A549 (cell line): ENCODE results near the gene CD8A. TPM values are rescaled to one million over a fixed set of nuclear protein-coding genes. Genes with fewer than 3 reads are reported as not detected.

Experiments used
- ATAC-seq, 2 experiments: fragments of 200-7000 bp in 1 of 2; fragments of >200 bp in 1 of 2; cut with Nextera tagmentation in 1 of 2; cut with Tn5 transposase in 1 of 2; 3 replicates each; pipeline versions ENCODE4 v1.8.0 to v1.9.1; 2018 to 2020; ENCODE audit warnings: mild to moderate bottlenecking in 1 of 2, moderate library complexity in 1 of 2
- CTCF ChIA-PET: fragments of 300-600 bp; sonication (Branson Sonifier 250); formaldehyde crosslinking; extraction: SDS; loops from one replicate; lab custom pipeline; 2021; ENCODE audit warnings: antibody characterized with exemption, inconsistent platforms; lab: Yijun Ruan, JAX
- POLR2A ChIA-PET: fragments of 350-600 bp; formaldehyde crosslinking; extraction: SDS; loops from one replicate; lab custom pipeline; 2021; ENCODE audit warnings: antibody characterized with exemption, inconsistent platforms; lab: Yijun Ruan, JAX
- DNase-seq, 2 experiments: peaks; one replicate each; pipeline versions ENCODE4 v3.0.0 to v3.0.0-alpha.2; 2011 to 2016; ENCODE audit warnings: low read depth in 1 of 2, low spot score in 1 of 2
- FAIRE-seq: peaks from 2 replicates; lab custom pipeline; 2011; peaks lifted over from hg19 to GRCh38; lab: Jason Lieb, UNC
- H3K27ac ChIP-seq, 2 experiments: fragments of >200 bp; sonication (Bioruptor Twin); formaldehyde crosslinking; 3 replicates each; pipeline ENCODE4 v1.5.1; 2016 to 2017
- H3K4me1 ChIP-seq: fragments of >200 bp; sonication (Bioruptor Twin); formaldehyde crosslinking; 3 replicates; pipeline ENCODE4 v1.6.1; 2016
- H3K4me2 ChIP-seq: fragments of >200 bp; sonication (Bioruptor Twin); formaldehyde crosslinking; 3 replicates; pipeline ENCODE4 v1.6.1; 2016
- H3K4me3 ChIP-seq: fragments of >200 bp; sonication (Bioruptor Twin); formaldehyde crosslinking; 3 replicates; pipeline ENCODE4 v1.5.1; 2016
- H3K9me3 ChIP-seq: fragments of >200 bp; sonication (Bioruptor Twin); formaldehyde crosslinking; 3 replicates; pipeline ENCODE4 v1.6.1; 2016
- CBX2 ChIP-seq: fragments of 200-600 bp; sonication (generic); IDR thresholded peaks from 2 replicates; pipeline ENCODE4 v1.6.1; 2016; ENCODE audit warnings: low read depth, mild to moderate bottlenecking, borderline replicate concordance
- CHD4 ChIP-seq: fragments of 200-600 bp; sonication (generic); IDR thresholded peaks from 2 replicates; pipeline ENCODE4 v1.6.1; 2016; ENCODE audit warnings: antibody characterized with exemption, mild to moderate bottlenecking, borderline replicate concordance
- EHF ChIP-seq: fragments of 250-450 bp; sonication (Bioruptor Pico); IDR thresholded peaks from 2 replicates; pipeline ENCODE4 v1.5.0; 2020; ENCODE audit warnings: mild to moderate bottlenecking
- EHMT2 ChIP-seq: fragments of 200-600 bp; sonication (generic); IDR thresholded peaks from 2 replicates; pipeline ENCODE4 v1.6.1; 2016; ENCODE audit warnings: antibody characterized with exemption, low read depth, mild to moderate bottlenecking, moderate library complexity
- FOSB ChIP-seq: fragments of 250-450 bp; sonication (Bioruptor Pico); IDR thresholded peaks from 2 replicates; pipeline ENCODE4 v1.5.0; 2020; ENCODE audit warnings: mild to moderate bottlenecking, moderate library complexity
- FOSL2 ChIP-seq, 2 experiments: fragments of 450-650 bp in 1 of 2; fragments of >200 bp in 1 of 2; sonication (Bioruptor Twin) in 1 of 2; formaldehyde crosslinking; IDR thresholded peaks; 2 replicates each; pipeline versions ENCODE4 v1.5.0 to v1.6.1; 2016 to 2020; ENCODE audit warnings: mild to moderate bottlenecking in 1 of 2, moderate library complexity in 1 of 2
- GATA3 ChIP-seq: IDR thresholded peaks from 2 replicates; pipeline ENCODE4 v1.6.1; 2012; ENCODE audit warnings: borderline replicate concordance
- HOXA7 ChIP-seq: fragments of 250-450 bp; sonication (Bioruptor Pico); IDR thresholded peaks from 2 replicates; pipeline ENCODE4 v1.5.0; 2020; ENCODE audit warnings: mild to moderate bottlenecking, moderate library complexity
- JUNB ChIP-seq: fragments of >200 bp; sonication (Bioruptor Twin); formaldehyde crosslinking; IDR thresholded peaks from 2 replicates; pipeline ENCODE4 v1.6.1; 2016
- NFE2L2 ChIP-seq: fragments of 150-350 bp; conservative IDR thresholded peaks from 2 replicates; pipeline ENCODE4 v1.6.1; 2014; ENCODE audit warnings: low read length
- RNF2 ChIP-seq: fragments of 200-600 bp; sonication (generic); IDR thresholded peaks from 2 replicates; pipeline ENCODE4 v1.6.1; 2016; ENCODE audit warnings: low read depth, mild to moderate bottlenecking, antibody characterized with exemption, moderate library complexity, borderline replicate concordance
- ZC3H11A ChIP-seq: fragments of 450-650 bp; IDR thresholded peaks from 2 replicates; pipeline ENCODE4 v1.6.1; 2014; ENCODE audit warnings: antibody characterized with exemption, mild to moderate bottlenecking
- WGBS: methylation state at CpG from one replicate; pipeline ENCODE4 v1.1.6; 2017; ENCODE audit errors: missing lambda C conversion rate; 5-methylcytosine and 5-hydroxymethylcytosine counted together
- polyA plus RNA-seq, 4 experiments: library from polyadenylated mRNA; depleted of rRNA in 3 of 4; stranded (reverse); fragments of >200 nt; fragmentation: RNase III in 1 of 4; extraction: RNeasy Plus Mini Kit Qiagen cat#74134 plus additional on column Dnase treatment in 1 of 4; gene quantifications; 2 replicates in 3 of 4; 3 replicates in 1 of 4; pipeline ENCODE4 v1.2.3, GENCODE V29; 2011 to 2017
- TF ChIP-seq, protein P1 (sequence below): IDR thresholded peaks from 2 replicates; pipeline ENCODE4 v1.6.1; 2012; ENCODE audit warnings: low read depth, borderline replicate concordance
- TF ChIP-seq, protein P2 (sequence below): IDR thresholded peaks from 2 replicates; pipeline ENCODE4 v1.6.1; 2012
- TF ChIP-seq, protein P3 (sequence below): IDR thresholded peaks from 2 replicates; pipeline ENCODE4 v1.6.1; 2012
- TF ChIP-seq, protein P4 (sequence below): fragments of 250-450 bp; sonication (Bioruptor Pico); IDR thresholded peaks from 2 replicates; pipeline ENCODE4 v1.5.0; 2021; ENCODE audit warnings: mild to moderate bottlenecking, moderate library complexity, borderline replicate concordance

CD8A gene
- polyA plus RNA-seq, 2 of the 4 experiments (the other 2 are of a cell fraction) = 0.10 to 0.40 TPM

DNA sequence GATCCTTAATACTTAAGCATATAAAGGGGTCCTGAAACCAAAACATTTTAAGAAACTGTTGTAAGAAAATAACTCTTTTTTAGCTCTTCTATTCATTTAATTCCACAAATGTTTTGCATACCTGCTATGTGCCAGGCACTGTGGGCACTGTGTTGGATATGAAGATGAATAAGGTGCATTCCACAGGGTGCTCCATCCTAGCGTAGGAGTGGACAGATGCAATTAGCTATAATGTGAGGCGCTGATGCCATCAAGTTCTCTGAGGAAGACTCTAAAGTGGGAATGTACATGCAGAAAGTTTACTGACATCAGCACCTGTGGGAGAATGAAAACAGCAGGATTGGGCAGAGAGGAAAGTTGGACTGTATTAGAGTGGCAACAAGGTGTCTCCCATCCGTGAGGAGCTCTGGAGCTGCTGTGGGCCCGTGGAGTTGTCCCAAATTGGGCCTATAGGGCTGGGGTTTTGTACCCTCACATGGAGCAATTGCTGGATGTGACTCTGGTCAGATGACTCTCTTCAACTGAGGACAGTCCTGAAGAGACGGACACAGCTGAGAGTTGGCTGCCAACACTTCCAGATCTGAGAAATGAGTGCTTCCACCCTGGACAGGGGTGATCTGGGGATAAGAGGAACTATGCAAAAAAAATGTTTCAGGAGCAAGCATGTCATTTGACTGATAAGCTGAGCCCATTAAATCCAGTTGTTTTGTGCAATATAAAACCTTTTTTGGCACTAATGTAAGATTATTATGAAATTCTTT lies 22.3 kb downstream of the CD8A start:
- TF ChIP-seq FOSL2 (IDR thresholded peaks at IDR 0.05) (no peak), FOSL2 (CRISPR knock-in tag; IDR thresholded peaks at IDR 0.05) (no peak), RNF2 (no peak), ZC3H11A (no peak), NFE2L2 (no peak), GATA3 (no peak), FOSB (CRISPR knock-in tag) (no peak), EHMT2 (no peak), CHD4 (no peak), JUNB (no peak), EHF (no peak)
- TF ChIP-seq, protein P1, sequence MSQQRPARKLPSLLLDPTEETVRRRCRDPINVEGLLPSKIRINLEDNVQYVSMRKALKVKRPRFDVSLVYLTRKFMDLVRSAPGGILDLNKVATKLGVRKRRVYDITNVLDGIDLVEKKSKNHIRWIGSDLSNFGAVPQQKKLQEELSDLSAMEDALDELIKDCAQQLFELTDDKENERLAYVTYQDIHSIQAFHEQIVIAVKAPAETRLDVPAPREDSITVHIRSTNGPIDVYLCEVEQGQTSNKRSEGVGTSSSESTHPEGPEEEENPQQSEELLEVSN = no peak
- TF ChIP-seq, protein P2, sequence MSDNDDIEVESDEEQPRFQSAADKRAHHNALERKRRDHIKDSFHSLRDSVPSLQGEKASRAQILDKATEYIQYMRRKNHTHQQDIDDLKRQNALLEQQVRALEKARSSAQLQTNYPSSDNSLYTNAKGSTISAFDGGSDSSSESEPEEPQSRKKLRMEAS = no peak
- TF ChIP-seq, protein P3, sequence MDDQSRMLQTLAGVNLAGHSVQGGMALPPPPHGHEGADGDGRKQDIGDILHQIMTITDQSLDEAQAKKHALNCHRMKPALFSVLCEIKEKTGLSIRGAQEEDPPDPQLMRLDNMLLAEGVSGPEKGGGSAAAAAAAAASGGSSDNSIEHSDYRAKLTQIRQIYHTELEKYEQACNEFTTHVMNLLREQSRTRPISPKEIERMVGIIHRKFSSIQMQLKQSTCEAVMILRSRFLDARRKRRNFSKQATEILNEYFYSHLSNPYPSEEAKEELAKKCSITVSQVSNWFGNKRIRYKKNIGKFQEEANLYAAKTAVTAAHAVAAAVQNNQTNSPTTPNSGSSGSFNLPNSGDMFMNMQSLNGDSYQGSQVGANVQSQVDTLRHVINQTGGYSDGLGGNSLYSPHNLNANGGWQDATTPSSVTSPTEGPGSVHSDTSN = no peak
- TF ChIP-seq, protein P4, sequence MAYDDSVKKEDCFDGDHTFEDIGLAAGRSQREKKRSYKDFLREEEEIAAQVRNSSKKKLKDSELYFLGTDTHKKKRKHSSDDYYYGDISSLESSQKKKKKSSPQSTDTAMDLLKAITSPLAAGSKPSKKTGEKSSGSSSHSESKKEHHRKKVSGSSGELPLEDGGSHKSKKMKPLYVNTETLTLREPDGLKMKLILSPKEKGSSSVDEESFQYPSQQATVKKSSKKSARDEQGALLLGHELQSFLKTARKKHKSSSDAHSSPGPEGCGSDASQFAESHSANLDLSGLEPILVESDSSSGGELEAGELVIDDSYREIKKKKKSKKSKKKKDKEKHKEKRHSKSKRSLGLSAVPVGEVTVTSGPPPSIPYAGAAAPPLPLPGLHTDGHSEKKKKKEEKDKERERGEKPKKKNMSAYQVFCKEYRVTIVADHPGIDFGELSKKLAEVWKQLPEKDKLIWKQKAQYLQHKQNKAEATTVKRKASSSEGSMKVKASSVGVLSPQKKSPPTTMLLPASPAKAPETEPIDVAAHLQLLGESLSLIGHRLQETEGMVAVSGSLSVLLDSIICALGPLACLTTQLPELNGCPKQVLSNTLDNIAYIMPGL (CRISPR knock-in tag) = no peak
- POLR2A ChIA-PET = no interaction called here
- H3K4me3 ChIP-seq = no peak overlapping the region
- no peaks in the 10 kb centered on the region for H3K4me1 ChIP-seq
- no peaks in the 10 kb centered on the region for H3K9me3 ChIP-seq
- DNase-seq (no peak), ATAC-seq (no peak), FAIRE-seq (no peak)
- no peak overlapping the region for H3K4me2 ChIP-seq
- CTCF ChIA-PET = interaction anchor here (0.9 to 6.7 kb wide), 4 partner anchors 24 to 250 kb away, joined by 3 to 51 read pairs (median 4); no protein-coding TSS in a partner anchor
- no peak overlapping the region for H3K27ac ChIP-seq
- 93% methylated on average over 5 of the region's 5 CpGs for WGBS

DNA sequence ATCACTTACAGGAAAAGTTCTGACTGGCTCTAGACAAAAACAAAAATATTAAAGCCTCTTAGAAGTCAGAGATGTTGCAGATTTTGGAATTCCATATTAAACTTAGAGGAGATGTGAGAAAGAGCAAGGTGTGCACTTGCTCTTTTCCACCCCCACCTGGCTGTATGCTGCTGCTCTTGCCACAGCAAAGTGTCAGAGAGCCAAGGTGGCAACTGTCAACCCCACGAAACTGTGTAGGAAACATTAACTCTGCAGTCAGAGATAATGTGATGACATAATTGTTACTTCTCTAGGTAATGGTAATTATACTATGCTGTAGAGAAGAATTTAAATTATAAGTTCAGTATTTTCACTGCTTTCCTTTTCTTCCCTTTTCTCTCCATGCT lies 25.4 kb downstream of the CD8A start:
- DNase-seq (no peak), ATAC-seq (no peak), FAIRE-seq (no peak)
- ChIA-PET POLR2A (no interaction called here), CTCF (interaction anchor here (0.7 to 6.7 kb wide), 17 partner anchors 8 to 369 kb away, joined by 3 to 51 read pairs (median 4); no protein-coding TSS in a partner anchor)
- Histone ChIP-seq H3K4me1 (no peaks in the 10 kb centered on the region), H3K4me3 (no peak overlapping the region), H3K9me3 (no peaks in the 10 kb centered on the region), H3K27ac (no peak overlapping the region), H3K4me2 (no peak overlapping the region)
- WGBS = 27% methylated on average over 1 of the region's 1 CpG
- no peak for TF ChIP-seq CBX2
- TF ChIP-seq JUNB = no peak
- TF ChIP-seq HOXA7 = no peak
- TF ChIP-seq, protein P3 = no peak
